Gastrocnemius medialis (tissue), 4 donors: ENCODE data around the gene HNF1A.

ENCODE experiments used
- CTCF ChIP-seq, 5 experiments: fragments of 450-650 bp in 3 of 5; fragments of 200-600 bp in 2 of 5; sonication (generic) in 2 of 5; IDR thresholded peaks in 4 of 5; conservative IDR thresholded peaks in 1 of 5; 1 replicate in 4 of 5; 2 replicates in 1 of 5; pipeline ENCODE4 v1.5.1; 2016 to 2019; ENCODE audit warnings: antibody characterized with exemption in 5 of 5, mild to moderate bottlenecking in 3 of 5, moderate library complexity in 3 of 5
- POLR2A ChIP-seq, 2 donors: fragments of 450-650 bp; IDR thresholded peaks; one replicate each; pipeline ENCODE4 v1.6.1; 2017; ENCODE audit warnings: antibody characterized with exemption in 2 of 2, mild to moderate bottlenecking in 2 of 2, moderate library complexity in 2 of 2

- no peak for TF ChIP-seq POLR2A (IDR thresholded peaks at IDR 0.05)
- no peak for TF ChIP-seq CTCF (IDR thresholded peaks at IDR 0.05 in 4 of 5, conservative IDR thresholded peaks at IDR 0.05 in 1 of 5)
Measured at GRCh38 chr12:121008347-121009098, 30.2 kb downstream of the HNF1A start.
